Testis (tissue), 2 donors: ENCODE data around the gene LRFN2.

Source experiments
- CTCF ChIP-seq, 3 experiments: fragments of 450-650 bp in 2 of 3; fragments of 200-600 bp in 1 of 3; sonication (generic) in 1 of 3; IDR thresholded peaks; one replicate each; pipeline ENCODE4 v1.5.1; 2016 to 2019; ENCODE audit warnings: antibody characterized with exemption in 3 of 3, mild to moderate bottlenecking in 2 of 3, moderate library complexity in 1 of 3
- POLR2A ChIP-seq: fragments of 450-650 bp; IDR thresholded peaks from one replicate; pipeline ENCODE4 v1.6.1; 2017; ENCODE audit warnings: antibody characterized with exemption, mild to moderate bottlenecking, moderate library complexity

GRCh38 chr6:40398810-40399477, 188.2 kb downstream of the LRFN2 start:
- TF ChIP-seq CTCF (IDR thresholded peaks at IDR 0.05) (no peak), POLR2A (no peak)
